Activated naive CD8-positive, alpha-beta T cell treated with anti-CD3 and anti-CD28 coated beads, Interleukin-2, amount 10 ng/mL, durations not matched to agents 7 days and 5 days (primary cell): ENCODE measurements around the gene SLC17A3. TPM values are rescaled to one million over a fixed set of nuclear protein-coding genes. Genes with fewer than 3 reads are reported as not detected.

ENCODE experiments used
- ATAC-seq: fragments of 150-1000 bp; cut with Tn5 transposase; one replicate; pipeline ENCODE4 v1.10.0; 2021; ENCODE audit warnings: low read depth, moderate library complexity
- POLR2A ChIA-PET: fragments of 350-600 bp; sonication (Branson Sonifier 250); formaldehyde crosslinking; loops from one replicate; lab custom pipeline; 2021; ENCODE audit warnings: antibody characterized with exemption; lab: Charles Lee
- DNase-seq: peaks from one replicate; pipeline ENCODE4 v3.0.0; 2021
- H3K27ac Mint-ChIP-seq: one replicate; pipeline ENCODE4 v1.8.0; 2022; ENCODE audit warnings: mild to moderate bottlenecking, mixed read lengths
- H3K27me3 Mint-ChIP-seq: one replicate; pipeline ENCODE4 v1.8.0; 2022; ENCODE audit warnings: mild to moderate bottlenecking, moderate library complexity, mixed read lengths
- H3K36me3 Mint-ChIP-seq: one replicate; pipeline ENCODE4 v1.8.0; 2021; ENCODE audit warnings: mild to moderate bottlenecking, mixed read lengths
- H3K4me1 Mint-ChIP-seq: one replicate; pipeline ENCODE4 v1.8.0; 2021; ENCODE audit warnings: mixed read lengths
- H3K4me3 Mint-ChIP-seq: one replicate; pipeline ENCODE4 v1.8.0; 2022; ENCODE audit warnings: mild to moderate bottlenecking, moderate library complexity, mixed read lengths
- H3K9me3 Mint-ChIP-seq: one replicate; pipeline ENCODE4 v1.8.0; 2021; ENCODE audit warnings: mixed read lengths
- total RNA-seq, 2 experiments: library from RNA; stranded (reverse); gene quantifications; one replicate each; pipeline ENCODE4 v1.2.3, GENCODE V29; 2021

SLC17A3 gene
- total RNA-seq, 2 experiments from 2014 or later = 0.23 to 0.28 TPM

- ATAC-seq (no peak), DNase-seq (no peak)
- H3K4me3 Mint-ChIP-seq = no peak overlapping the region
- no peak overlapping the region for H3K27ac Mint-ChIP-seq
- no peaks in the 10 kb centered on the region for H3K9me3 Mint-ChIP-seq
- no peaks in the 10 kb centered on the region for H3K36me3 Mint-ChIP-seq
- H3K27me3 Mint-ChIP-seq = no peaks in the 10 kb centered on the region
- H3K4me1 Mint-ChIP-seq = no peaks in the 10 kb centered on the region
- POLR2A ChIA-PET = no interaction called here
Observed at GRCh38 chr6:25899580-25900408, 25.8 kb upstream of the SLC17A3 start.

GRCh38 chr6:25899123-25899522 is 25.1 kb upstream of the SLC17A3 start:
- Mint-ChIP-seq H3K27me3 (no peaks in the 10 kb centered on the region), H3K36me3 (no peaks in the 10 kb centered on the region), H3K4me1 (no peaks in the 10 kb centered on the region), H3K4me3 (no peak overlapping the region), H3K9me3 (no peaks in the 10 kb centered on the region), H3K27ac (no peak overlapping the region)
- no peak for ATAC-seq
- DNase-seq = no peak
- POLR2A ChIA-PET = no interaction called here

- POLR2A ChIA-PET = no interaction called here
Observed at GRCh38 chr6:25898289-25898977, 24.4 kb upstream of the SLC17A3 start.

GRCh38 chr6:25896252-25896651 is 22.2 kb upstream of the SLC17A3 start:
- Mint-ChIP-seq H3K36me3 (no peaks in the 10 kb centered on the region), H3K9me3 (no peaks in the 10 kb centered on the region), H3K4me1 (no peaks in the 10 kb centered on the region), H3K27ac (no peak overlapping the region), H3K4me3 (no peak overlapping the region), H3K27me3 (peaks cover 9% of the 10 kb centered on the region)
- DNase-seq (no peak), ATAC-seq (no peak)
- POLR2A ChIA-PET = no interaction called here

More at GRCh38 chr6:25898289-25898977, 24.4 kb upstream of the SLC17A3 start:
- no peaks in the 10 kb centered on the region for H3K9me3 Mint-ChIP-seq
- no peaks in the 10 kb centered on the region for H3K36me3 Mint-ChIP-seq
- ATAC-seq = no peak
- no peak overlapping the region for H3K27ac Mint-ChIP-seq
- no peaks in the 10 kb centered on the region for H3K27me3 Mint-ChIP-seq
- no peak for DNase-seq
- H3K4me3 Mint-ChIP-seq = no peak overlapping the region
- H3K4me1 Mint-ChIP-seq = no peaks in the 10 kb centered on the region

- H3K36me3 Mint-ChIP-seq = no peaks in the 10 kb centered on the region
- H3K27me3 Mint-ChIP-seq = peaks cover 9% of the 10 kb centered on the region
- H3K4me1 Mint-ChIP-seq = no peaks in the 10 kb centered on the region
- no peak overlapping the region for H3K27ac Mint-ChIP-seq
- POLR2A ChIA-PET = no interaction called here
- no peak overlapping the region for H3K4me3 Mint-ChIP-seq
- ATAC-seq (no peak), DNase-seq (no peak)
- no peaks in the 10 kb centered on the region for H3K9me3 Mint-ChIP-seq
Observed at GRCh38 chr6:25895771-25896170, 21.7 kb upstream of the SLC17A3 start.

- POLR2A ChIA-PET = no interaction called here
Observed at GRCh38 chr6:25893778-25894177, 19.7 kb upstream of the SLC17A3 start.

GRCh38 chr6:25892877-25893276 is 18.8 kb upstream of the SLC17A3 start:
- DNase-seq (no peak), ATAC-seq (no peak)
- H3K4me1 Mint-ChIP-seq = no peaks in the 10 kb centered on the region
- H3K4me3 Mint-ChIP-seq = no peak overlapping the region
- no peaks in the 10 kb centered on the region for H3K9me3 Mint-ChIP-seq
- POLR2A ChIA-PET = no interaction called here
- H3K36me3 Mint-ChIP-seq = no peaks in the 10 kb centered on the region
- peaks cover 9% of the 10 kb centered on the region for H3K27me3 Mint-ChIP-seq
- H3K27ac Mint-ChIP-seq = no peak overlapping the region

More at GRCh38 chr6:25893778-25894177, 19.7 kb upstream of the SLC17A3 start:
- ATAC-seq (no peak), DNase-seq (no peak)
- Mint-ChIP-seq H3K27me3 (peaks cover 9% of the 10 kb centered on the region), H3K4me1 (no peaks in the 10 kb centered on the region), H3K36me3 (no peaks in the 10 kb centered on the region), H3K9me3 (no peaks in the 10 kb centered on the region), H3K27ac (no peak overlapping the region), H3K4me3 (no peak overlapping the region)

GRCh38 chr6:25889877-25890853 is 16.1 kb upstream of the SLC17A3 start:
- Mint-ChIP-seq H3K36me3 (no peaks in the 10 kb centered on the region), H3K4me3 (no peak overlapping the region), H3K4me1 (no peaks in the 10 kb centered on the region), H3K9me3 (no peaks in the 10 kb centered on the region), H3K27me3 (peaks cover 16% of the 10 kb centered on the region), H3K27ac (no peak overlapping the region)
- ATAC-seq (no peak), DNase-seq (no peak)
- POLR2A ChIA-PET = interaction anchor here (0.6 kb wide), 1 partner anchor 18 kb away, joined by 3 read pairs; no protein-coding TSS in a partner anchor

GRCh38 chr6:25888626-25889025 is 14.6 kb upstream of the SLC17A3 start:
- Mint-ChIP-seq H3K27me3 (peaks cover 16% of the 10 kb centered on the region), H3K9me3 (no peaks in the 10 kb centered on the region), H3K27ac (no peak overlapping the region), H3K36me3 (no peaks in the 10 kb centered on the region), H3K4me3 (no peak overlapping the region), H3K4me1 (no peaks in the 10 kb centered on the region)
- DNase-seq = no peak
- POLR2A ChIA-PET = no interaction called here
- ATAC-seq = no peak

- no peak overlapping the region for H3K4me3 Mint-ChIP-seq
- ATAC-seq = no peak
Observed at GRCh38 chr6:25886066-25886465, 12.0 kb upstream of the SLC17A3 start.

GRCh38 chr6:25883991-25884390 is 9.9 kb upstream of the SLC17A3 start:
- peaks cover 4% of the 10 kb centered on the region for H3K4me1 Mint-ChIP-seq
- no peak for DNase-seq
- POLR2A ChIA-PET = no interaction called here
- no peaks in the 10 kb centered on the region for H3K36me3 Mint-ChIP-seq
- H3K27me3 Mint-ChIP-seq = peaks cover 9% of the 10 kb centered on the region
- no peaks in the 10 kb centered on the region for H3K9me3 Mint-ChIP-seq
- ATAC-seq = no peak
- no peak overlapping the region for H3K27ac Mint-ChIP-seq
- no peak overlapping the region for H3K4me3 Mint-ChIP-seq

More at GRCh38 chr6:25886066-25886465, 12.0 kb upstream of the SLC17A3 start:
- POLR2A ChIA-PET = no interaction called here
- no peak overlapping the region for H3K27ac Mint-ChIP-seq
- peaks cover 7% of the 10 kb centered on the region for H3K27me3 Mint-ChIP-seq
- peaks cover 4% of the 10 kb centered on the region for H3K4me1 Mint-ChIP-seq
- no peaks in the 10 kb centered on the region for H3K36me3 Mint-ChIP-seq
- no peak for DNase-seq
- no peaks in the 10 kb centered on the region for H3K9me3 Mint-ChIP-seq

GRCh38 chr6:25883536-25883935 is 9.5 kb upstream of the SLC17A3 start:
- no peaks in the 10 kb centered on the region for H3K9me3 Mint-ChIP-seq
- no peak overlapping the region for H3K27ac Mint-ChIP-seq
- POLR2A ChIA-PET = no interaction called here
- H3K4me3 Mint-ChIP-seq = no peak overlapping the region
- H3K36me3 Mint-ChIP-seq = no peaks in the 10 kb centered on the region
- H3K4me1 Mint-ChIP-seq = peaks cover 4% of the 10 kb centered on the region
- ATAC-seq (no peak), DNase-seq (no peak)
- peaks cover 13% of the 10 kb centered on the region for H3K27me3 Mint-ChIP-seq

GRCh38 chr6:25882051-25882496 is 8.0 kb upstream of the SLC17A3 start:
- DNase-seq = peak; percentile 54
- Mint-ChIP-seq H3K4me3 (peak overlapping the region; percentile 76), H3K27ac (peak overlapping the region; percentile 62), H3K36me3 (peaks cover 1% of the 10 kb centered on the region), H3K27me3 (peaks cover 14% of the 10 kb centered on the region), H3K4me1 (peaks cover 4% of the 10 kb centered on the region), H3K9me3 (no peaks in the 10 kb centered on the region)
- POLR2A ChIA-PET = interaction anchor here (0.7 kb wide), 1 partner anchor 277 kb away, joined by 3 read pairs; no protein-coding TSS in a partner anchor
- peak; percentile 76 for ATAC-seq
